ENCODE measurements around the gene MEI1.

GRCh38 chr22:41776381-41776780 is 77.1 kb downstream of the MEI1 start:
- TF ChIP-seq CTCF (conservative IDR thresholded peaks at IDR 0.05; ENCODE audit: low read depth, low read length) (no peak), EZH2 (IDR thresholded peaks at IDR 0.05; ENCODE audit: borderline replicate concordance, low read depth, low read length, poor library complexity, severe bottlenecking) (no peak)

All from A673 (cell line).